Measurements from ENCODE around the gene KLK14. TPM values are rescaled to one million over a fixed set of nuclear protein-coding genes. Genes with fewer than 3 reads are reported as not detected.

Gene KLK14
- not detected in 2 replicates for total RNA-seq

- DNase-seq (ENCODE audit: low read depth): no peak
- no peak for TF ChIP-seq CTCF (IDR thresholded peaks at IDR 0.05; ENCODE audit: insufficient read depth, low read depth, low read length)
- H3K4me3 ChIP-seq (ENCODE audit: low read depth, low read length): no peak within 1 kb of the TSS
Measured at GRCh38 chr19:51082611-51083010, at the start of gene KLK14. KLK14 (minus strand) TSS chr19:51082887; CDS start chr19:51082614, 273 bp downstream.

- no peak overlapping the region for H3K4me3 ChIP-seq (ENCODE audit: low read depth, low read length)
- peak; percentile 98 for DNase-seq (ENCODE audit: low read depth)
- TF ChIP-seq CTCF (IDR thresholded peaks at IDR 0.05; ENCODE audit: insufficient read depth, low read depth, low read length): no peak
Measured at GRCh38 chr19:51131780-51132680, 49.3 kb upstream of the KLK14 start.

GRCh38 chr19:51129716-51130115 lies 47.0 kb upstream of the KLK14 start:
- no peak for TF ChIP-seq CTCF (IDR thresholded peaks at IDR 0.05; ENCODE audit: insufficient read depth, low read depth, low read length)
- no peak for DNase-seq (ENCODE audit: low read depth)

GRCh38 chr19:51128227-51128626 lies 45.5 kb upstream of the KLK14 start:
- TF ChIP-seq CTCF (IDR thresholded peaks at IDR 0.05; ENCODE audit: insufficient read depth, low read depth, low read length): no peak
- DNase-seq (ENCODE audit: low read depth): no peak
- no peak overlapping the region for H3K4me3 ChIP-seq (ENCODE audit: low read depth, low read length)

More at GRCh38 chr19:51129716-51130115, 47.0 kb upstream of the KLK14 start:
- no peak overlapping the region for H3K4me3 ChIP-seq (ENCODE audit: low read depth, low read length)

GRCh38 chr19:51127755-51128154 lies 45.1 kb upstream of the KLK14 start:
- H3K4me3 ChIP-seq (ENCODE audit: low read depth, low read length): no peak overlapping the region
- peak; percentile 65 for DNase-seq (ENCODE audit: low read depth)
- TF ChIP-seq CTCF (IDR thresholded peaks at IDR 0.05; ENCODE audit: insufficient read depth, low read depth, low read length): no peak

- TF ChIP-seq CTCF (IDR thresholded peaks at IDR 0.05; ENCODE audit: insufficient read depth, low read depth, low read length): no peak
- H3K4me3 ChIP-seq (ENCODE audit: low read depth, low read length): no peak overlapping the region
- DNase-seq (ENCODE audit: low read depth): no peak
Measured at GRCh38 chr19:51127032-51127431, 44.3 kb upstream of the KLK14 start.

All from fibroblast of villous mesenchyme (primary cell).